Activated CD8-positive, alpha-beta memory T cell treated with anti-CD3 and anti-CD28 coated beads for 1 hour (primary cell): ENCODE measurements around the gene HNRNPCL2.
"Not testable (repeated sequence)": the region's sequence is repeated elsewhere in the genome, so short reads cannot be mapped to it uniquely, and the experiment has no call there.

Experiments
- DNase-seq, 2 donors: peaks; one replicate each; pipeline ENCODE4 v3.0.0-alpha.2; 2020; ENCODE audit warnings: low read depth in 1 of 2; ENCODE audit errors: extremely low read depth in 1 of 2

HNRNPCL2 gene

GRCh38 chr1:13116754-13117153 is at the start of gene HNRNPCL2:
TSS of gene HNRNPCL2 (minus strand) at chr1:13116854. CDS start at chr1:13116400, 454 bp downstream.
- not testable (repeated sequence) for DNase-seq

GRCh38 chr1:13165531-13165930 is 48.9 kb upstream of the HNRNPCL2 start, which contains the start of gene HNRNPCL4:
TSS of gene HNRNPCL4 (minus strand) at chr1:13165631. CDS start at chr1:13165467, 164 bp downstream.
- DNase-seq, result not testable (repeated sequence)

- DNase-seq, result not testable (repeated sequence)
Measured at GRCh38 chr1:13155909-13156308, 39.3 kb upstream of the HNRNPCL2 start, which contains the start of gene PRAMEF26. TSS of gene PRAMEF26 (minus strand) at chr1:13156009. CDS start at chr1:13153095, 2,914 bp downstream.

- DNase-seq, result not testable (repeated sequence)
Measured at GRCh38 chr1:13070474-13070873, 46.2 kb downstream of the HNRNPCL2 start, which contains the start of gene PRAMEF25. TSS of gene PRAMEF25 (plus strand) at chr1:13070774. CDS start at chr1:13073694, 2,920 bp downstream.
